AG04450 (cell line): Measurements from ENCODE around the gene ADGRA1. TPM values are rescaled to one million over a fixed set of nuclear protein-coding genes. Genes with fewer than 3 reads are reported as not detected.

Experiments used
- CTCF ChIA-PET: fragments of 300-600, 350-600 bp; formaldehyde crosslinking; extraction: SDS; loops from one replicate; lab custom pipeline; 2022; ENCODE audit warnings: antibody characterized with exemption, inconsistent platforms; lab: Charles Lee
- POLR2A ChIA-PET: fragments of 350-600 bp; formaldehyde crosslinking; extraction: SDS; loops from one replicate; lab custom pipeline; 2021; ENCODE audit warnings: antibody characterized with exemption, inconsistent platforms; lab: Yijun Ruan, JAX
- DNase-seq: peaks from one replicate; pipeline ENCODE4 v3.0.0-alpha.2; 2011; ENCODE audit warnings: low read depth, low spot score
- H3K27ac ChIP-seq: one replicate; pipeline ENCODE4 v1.5.1; 2012; ENCODE audit warnings: low read depth, low read length, control low read depth
- H3K27me3 ChIP-seq: one replicate; pipeline ENCODE4 v1.6.0; 2012; ENCODE audit warnings: low read length; ENCODE audit not compliant: control insufficient read depth, insufficient read depth
- H3K4me3 ChIP-seq: 2 replicates; pipeline ENCODE4 v1.5.1; 2011; ENCODE audit warnings: mild to moderate bottlenecking, low read depth, low read length, control low read depth
- H3K9me3 ChIP-seq: 2 replicates; pipeline ENCODE4 v1.5.1; 2012; ENCODE audit warnings: low read length; ENCODE audit not compliant: control insufficient read depth, insufficient read depth
- CTCF ChIP-seq: IDR thresholded peaks from 2 replicates; pipeline ENCODE4 v1.5.1; 2011; ENCODE audit warnings: low read depth, low read length, control low read depth, inconsistent platforms
- polyA plus RNA-seq: library from polyadenylated mRNA; depleted of rRNA; stranded (reverse); fragments of >200 nt; gene quantifications from 2 replicates; pipeline ENCODE4 v1.2.3, GENCODE V29; 2011

The ADGRA1 gene
- polyA plus RNA-seq, 1 experiment: not detected

GRCh38 chr10:133157662-133158436 is 70.1 kb downstream of the ADGRA1 start:
- CTCF ChIA-PET: no interaction called here
- POLR2A ChIA-PET: no interaction called here
- no peak for DNase-seq
- no peak overlapping the region for H3K4me3 ChIP-seq
- no peak overlapping the region for H3K27ac ChIP-seq
- TF ChIP-seq CTCF: no peak
- H3K9me3 ChIP-seq: no peaks in the 10 kb centered on the region; the same call in 1 of the 2 replicates
- H3K27me3 ChIP-seq: peaks cover 24% of the 10 kb centered on the region

GRCh38 chr10:133158437-133158755 is 70.7 kb downstream of the ADGRA1 start:
- TF ChIP-seq CTCF: no peak
- Histone ChIP-seq H3K4me3 (no peak overlapping the region), H3K27me3 (peaks cover 25% of the 10 kb centered on the region), H3K9me3 (no peaks in the 10 kb centered on the region; the same call in 1 of the 2 replicates), H3K27ac (no peak overlapping the region)
- no peak for DNase-seq
- ChIA-PET POLR2A (no interaction called here), CTCF (no interaction called here)

- no peak for DNase-seq
- Histone ChIP-seq H3K27ac (no peak overlapping the region), H3K27me3 (peaks cover 25% of the 10 kb centered on the region), H3K4me3 (no peak overlapping the region), H3K9me3 (no peaks in the 10 kb centered on the region; the same call in 1 of the 2 replicates)
- ChIA-PET CTCF (no interaction called here), POLR2A (no interaction called here)
- no peak for TF ChIP-seq CTCF
These were observed 71.3 kb downstream of the ADGRA1 start for GRCh38 chr10:133158756-133159610.

- H3K27me3 ChIP-seq: peaks cover 25% of the 10 kb centered on the region
- no peaks in the 10 kb centered on the region; the same call in 1 of the 2 replicates for H3K9me3 ChIP-seq
- no peak for DNase-seq
- TF ChIP-seq CTCF: no peak
- CTCF ChIA-PET: no interaction called here
- POLR2A ChIA-PET: no interaction called here
- no peak overlapping the region for H3K27ac ChIP-seq
- no peak overlapping the region for H3K4me3 ChIP-seq
These were observed 71.9 kb downstream of the ADGRA1 start for GRCh38 chr10:133159611-133159949.
